Vagina (tissue), 2 donors: ENCODE results near the gene IL1RAPL2. TPM values are rescaled to one million over a fixed set of nuclear protein-coding genes. Genes with fewer than 3 reads are reported as not detected.

ENCODE experiments used
- DNase-seq, 2 donors: peaks; one replicate each; pipeline ENCODE4 v3.0.0-alpha.2; 2017; ENCODE audit errors: extremely low spot score in 2 of 2
- H3K27ac ChIP-seq: fragments of 200-600 bp; sonication (generic); one replicate; pipeline ENCODE4 v1.5.1; 2019
- H3K27me3 ChIP-seq: fragments of 200-600 bp; sonication (generic); one replicate; pipeline ENCODE4 v1.5.1; 2019
- H3K36me3 ChIP-seq, 2 donors: fragments of 200-600 bp; sonication (generic); one replicate each; pipeline ENCODE4 v1.5.1; 2017 to 2019
- H3K4me1 ChIP-seq: fragments of 200-600 bp; sonication (generic); one replicate; pipeline ENCODE4 v1.5.1; 2019
- H3K4me3 ChIP-seq, 2 donors: fragments of 200-600 bp; sonication (generic); 1 replicate in 1 of 2; 2 replicates in 1 of 2; pipeline ENCODE4 v1.5.1; 2016 to 2019
- H3K9me3 ChIP-seq: fragments of 200-600 bp; sonication (generic); one replicate; pipeline ENCODE4 v1.5.1; 2019
- POLR2A ChIP-seq, 2 donors: fragments of 450-650 bp; IDR thresholded peaks; one replicate each; pipeline ENCODE4 v1.6.1; 2017; ENCODE audit warnings: antibody characterized with exemption in 2 of 2, mild to moderate bottlenecking in 2 of 2, moderate library complexity in 2 of 2
- POLR2AphosphoS5 ChIP-seq, 2 donors: sonication (generic); formaldehyde crosslinking; IDR thresholded peaks; one replicate each; pipeline ENCODE4 v1.9.0; 2017; ENCODE audit warnings: antibody characterized with exemption in 2 of 2, mild to moderate bottlenecking in 2 of 2, low read depth in 1 of 2; ENCODE audit not compliant: insufficient read depth in 1 of 2
- intact Hi-C: fragments of 100-400 bp; cut with DNase I; formaldehyde crosslinking; loops from one replicate; pipeline ENCODE4 v1.15.1; 2023
- total RNA-seq: library from RNA; depleted of rRNA; stranded (reverse); fragments of >200 nt; gene quantifications from one replicate; pipeline ENCODE4 v1.2.3, GENCODE V29; 2016
- TF ChIP-seq, protein P1 (sequence below), 3 experiments: fragments of 450-650 bp in 2 of 3; fragments of 200-600 bp in 1 of 3; sonication (generic) in 1 of 3; IDR thresholded peaks; one replicate each; pipeline ENCODE4 v1.5.1; 2017 to 2019; ENCODE audit warnings: antibody characterized with exemption in 3 of 3, mild to moderate bottlenecking in 2 of 3, moderate library complexity in 2 of 3

IL1RAPL2 gene
- total RNA-seq, 1 donor from 2014 or later: 0.25 TPM

DNA sequence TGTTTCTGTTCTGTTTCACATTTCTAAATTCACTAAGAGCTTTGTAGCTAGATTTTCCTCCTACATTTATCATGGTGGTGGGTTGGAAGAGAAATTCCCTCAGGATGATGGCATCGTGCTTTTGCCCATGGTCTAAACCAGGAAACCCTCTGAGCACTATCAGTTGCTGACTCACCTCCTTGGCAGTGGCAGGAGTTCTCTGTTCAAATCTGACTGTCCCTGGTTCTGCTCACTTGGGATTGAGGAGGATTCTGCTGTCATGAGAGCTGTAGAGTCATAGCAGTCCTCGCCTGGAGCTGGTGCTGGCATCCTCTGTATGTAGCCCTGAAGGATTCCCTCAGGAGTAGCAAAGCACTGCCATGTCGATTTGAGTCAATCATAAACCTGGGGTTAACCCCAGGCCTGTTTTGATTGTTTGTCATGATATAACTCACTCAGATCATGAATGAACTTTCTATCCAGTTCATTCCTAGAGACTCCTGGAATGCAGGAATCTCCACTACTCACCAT lies 645.1 kb downstream of the IL1RAPL2 start:
- no peak overlapping the region for H3K27ac ChIP-seq
- H3K4me3 ChIP-seq: no peak overlapping the region
- TF ChIP-seq POLR2A (IDR thresholded peaks at IDR 0.05): no peak
- TF ChIP-seq POLR2AphosphoS5 (IDR thresholded peaks at IDR 0.05; ENCODE audit: insufficient read depth in 1 of 2, low read depth in 1 of 2): no peak
- intact Hi-C loops: no loop called here
- DNase-seq: no peak
- no peaks in the 10 kb centered on the region for H3K36me3 ChIP-seq
- no peaks in the 10 kb centered on the region for H3K9me3 ChIP-seq
- no peaks in the 10 kb centered on the region for H3K4me1 ChIP-seq
- no peaks in the 10 kb centered on the region for H3K27me3 ChIP-seq

GRCh38 chrX:105219454-105220401 lies 653.7 kb downstream of the IL1RAPL2 start:
- H3K4me3 ChIP-seq: no peak overlapping the region
- TF ChIP-seq POLR2A (IDR thresholded peaks at IDR 0.05): no peak
- TF ChIP-seq POLR2AphosphoS5 (IDR thresholded peaks at IDR 0.05; ENCODE audit: insufficient read depth in 1 of 2, low read depth in 1 of 2): no peak
- TF ChIP-seq, protein P1, sequence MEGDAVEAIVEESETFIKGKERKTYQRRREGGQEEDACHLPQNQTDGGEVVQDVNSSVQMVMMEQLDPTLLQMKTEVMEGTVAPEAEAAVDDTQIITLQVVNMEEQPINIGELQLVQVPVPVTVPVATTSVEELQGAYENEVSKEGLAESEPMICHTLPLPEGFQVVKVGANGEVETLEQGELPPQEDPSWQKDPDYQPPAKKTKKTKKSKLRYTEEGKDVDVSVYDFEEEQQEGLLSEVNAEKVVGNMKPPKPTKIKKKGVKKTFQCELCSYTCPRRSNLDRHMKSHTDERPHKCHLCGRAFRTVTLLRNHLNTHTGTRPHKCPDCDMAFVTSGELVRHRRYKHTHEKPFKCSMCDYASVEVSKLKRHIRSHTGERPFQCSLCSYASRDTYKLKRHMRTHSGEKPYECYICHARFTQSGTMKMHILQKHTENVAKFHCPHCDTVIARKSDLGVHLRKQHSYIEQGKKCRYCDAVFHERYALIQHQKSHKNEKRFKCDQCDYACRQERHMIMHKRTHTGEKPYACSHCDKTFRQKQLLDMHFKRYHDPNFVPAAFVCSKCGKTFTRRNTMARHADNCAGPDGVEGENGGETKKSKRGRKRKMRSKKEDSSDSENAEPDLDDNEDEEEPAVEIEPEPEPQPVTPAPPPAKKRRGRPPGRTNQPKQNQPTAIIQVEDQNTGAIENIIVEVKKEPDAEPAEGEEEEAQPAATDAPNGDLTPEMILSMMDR (IDR thresholded peaks at IDR 0.05): no peak
- no peak for DNase-seq
- no peaks in the 10 kb centered on the region for H3K27me3 ChIP-seq
- intact Hi-C loops: no loop called here
- no peak overlapping the region for H3K27ac ChIP-seq
- no peaks in the 10 kb centered on the region for H3K36me3 ChIP-seq
- H3K9me3 ChIP-seq: no peaks in the 10 kb centered on the region
- H3K4me1 ChIP-seq: no peaks in the 10 kb centered on the region

DNA sequence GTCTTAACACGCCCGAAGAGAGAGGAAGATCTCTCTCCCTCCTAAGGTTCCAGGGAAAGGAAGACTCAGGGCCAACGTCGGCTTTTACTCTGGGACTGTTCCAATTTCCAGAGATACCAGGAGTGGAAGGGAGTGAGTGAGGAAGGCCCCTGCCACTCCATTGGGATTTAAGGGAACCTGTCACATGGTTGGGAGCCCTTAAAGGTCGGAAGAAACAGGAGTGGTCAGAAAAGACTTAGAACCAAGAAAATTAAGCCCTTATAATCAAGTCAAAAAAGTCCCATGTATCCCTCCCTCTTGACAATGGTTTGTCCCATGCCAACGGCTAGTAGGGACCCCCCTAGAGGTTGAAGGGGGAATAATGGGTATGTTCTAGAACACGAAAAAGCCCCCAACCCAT lies 654.6 kb downstream of the IL1RAPL2 start, which contains the start of gene TEX13A:
Gene TEX13A (minus strand): TSS at position 59 of the 400 bp plus-strand sequence. CDS start 297 bp downstream, outside the sequence.
- no peak for TF ChIP-seq POLR2A (IDR thresholded peaks at IDR 0.05)
- TF ChIP-seq POLR2AphosphoS5 (IDR thresholded peaks at IDR 0.05; ENCODE audit: insufficient read depth in 1 of 2, low read depth in 1 of 2): no peak
- TF ChIP-seq, protein P1 (IDR thresholded peaks at IDR 0.05): no peak
- no peak within 1 kb of the TSS for H3K27ac ChIP-seq
- intact Hi-C loops: no loop called here
- H3K36me3 ChIP-seq: no peaks in the 10 kb centered on the region
- H3K4me3 ChIP-seq: no peak within 1 kb of the TSS
- no peaks in the 10 kb centered on the region for H3K9me3 ChIP-seq
- H3K4me1 ChIP-seq: no peaks in the 10 kb centered on the region
- no peaks in the 10 kb centered on the region for H3K27me3 ChIP-seq
- no peak for DNase-seq

- no peak overlapping the region for H3K4me3 ChIP-seq
- TF ChIP-seq POLR2A (IDR thresholded peaks at IDR 0.05) (no peak), POLR2AphosphoS5 (IDR thresholded peaks at IDR 0.05; ENCODE audit: insufficient read depth in 1 of 2, low read depth in 1 of 2) (no peak)
- TF ChIP-seq, protein P1 (IDR thresholded peaks at IDR 0.05): no peak
- no peaks in the 10 kb centered on the region for H3K4me1 ChIP-seq
- intact Hi-C loops: no loop called here
- H3K27ac ChIP-seq: no peak overlapping the region
- no peaks in the 10 kb centered on the region for H3K27me3 ChIP-seq
- no peaks in the 10 kb centered on the region for H3K36me3 ChIP-seq
- H3K9me3 ChIP-seq: no peaks in the 10 kb centered on the region
- no peak for DNase-seq
Measured at GRCh38 chrX:105221374-105221773, 655.4 kb downstream of the IL1RAPL2 start.

GRCh38 chrX:105226499-105226898 lies 660.5 kb downstream of the IL1RAPL2 start:
- TF ChIP-seq POLR2A (IDR thresholded peaks at IDR 0.05): no peak
- TF ChIP-seq, protein P1 (IDR thresholded peaks at IDR 0.05): no peak
- TF ChIP-seq POLR2AphosphoS5 (IDR thresholded peaks at IDR 0.05; ENCODE audit: insufficient read depth in 1 of 2, low read depth in 1 of 2): no peak

More at GRCh38 chrX:105226499-105226898, 660.5 kb downstream of the IL1RAPL2 start:
- H3K4me1 ChIP-seq: no peaks in the 10 kb centered on the region
- H3K4me3 ChIP-seq: no peak overlapping the region
- no peaks in the 10 kb centered on the region for H3K9me3 ChIP-seq
- H3K27me3 ChIP-seq: no peaks in the 10 kb centered on the region
- H3K27ac ChIP-seq: no peak overlapping the region
- DNase-seq: no peak
- intact Hi-C loops: no loop called here
- no peaks in the 10 kb centered on the region for H3K36me3 ChIP-seq
